HepG2 (cell line): ENCODE measurements around the gene METTL22. TPM values are rescaled to one million over a fixed set of nuclear protein-coding genes. Genes with fewer than 3 reads are reported as not detected.

ENCODE experiments used
- CBFB ChIP-seq: sonication (generic); formaldehyde crosslinking; IDR thresholded peaks from 2 replicates; pipeline ENCODE4 v1.4.0; 2020; ENCODE audit warnings: missing genetic modification reagents
- CENPX ChIP-seq: sonication (generic); formaldehyde crosslinking; IDR thresholded peaks from 2 replicates; pipeline ENCODE4 v1.9.0; 2021; ENCODE audit warnings: mild to moderate bottlenecking, missing genetic modification reagents, moderate library complexity
- KDM3A ChIP-seq: IDR thresholded peaks from 2 replicates; pipeline ENCODE4 v1.6.1; 2018; ENCODE audit warnings: low read depth, missing compliant biosample characterization
- MBNL3 ChIP-seq: fragments of 250-450 bp; sonication (Bioruptor Pico); conservative IDR thresholded peaks from 2 replicates; pipeline ENCODE4 v1.8.0; 2022; ENCODE audit warnings: mild to moderate bottlenecking, inconsistent platforms
- POLR2AphosphoS5 ChIP-seq: IDR thresholded peaks from 2 replicates; pipeline ENCODE4 v1.6.1; 2012; ENCODE audit warnings: low read depth, low read length
- SATB2 ChIP-seq: sonication (generic); formaldehyde crosslinking; IDR thresholded peaks from 2 replicates; pipeline ENCODE4 v1.5.0; 2020; ENCODE audit warnings: missing genetic modification reagents
- SKI ChIP-seq: fragments of 450-650 bp; IDR thresholded peaks from one replicate; pipeline ENCODE4 v1.6.1; 2018; ENCODE audit warnings: mild to moderate bottlenecking; ENCODE audit not compliant: partially characterized antibody
- SOX5 ChIP-seq: IDR thresholded peaks from 2 replicates; pipeline ENCODE4 v1.6.1; 2016; ENCODE audit warnings: borderline replicate concordance
- TEAD3 ChIP-seq: optimal IDR thresholded peaks from 2 replicates; pipeline ENCODE3; 2016; ENCODE audit warnings: borderline replicate concordance
- ZNF121 ChIP-seq: sonication (generic); formaldehyde crosslinking; IDR thresholded peaks from 2 replicates; pipeline ENCODE4 v1.5.0; 2020; ENCODE audit warnings: mild to moderate bottlenecking, missing genetic modification reagents
- ZNF543 ChIP-seq: sonication (generic); formaldehyde crosslinking; IDR thresholded peaks from 2 replicates; pipeline ENCODE4 v1.4.0; 2020; ENCODE audit warnings: mild to moderate bottlenecking, missing genetic modification reagents
- ZNF546 ChIP-seq: sonication (generic); formaldehyde crosslinking; conservative IDR thresholded peaks from 2 replicates; pipeline ENCODE4 v1.8.1; 2023; ENCODE audit warnings: mild to moderate bottlenecking, missing genetic modification reagents
- ZSCAN12 ChIP-seq: sonication (generic); formaldehyde crosslinking; IDR thresholded peaks from 2 replicates; pipeline ENCODE4 v1.9.0; 2021; ENCODE audit warnings: mild to moderate bottlenecking, missing genetic modification reagents
- polyA plus RNA-seq, 8 experiments: library from polyadenylated mRNA; depleted of rRNA in 3 of 8; stranded (reverse) in 7 of 8; unstranded in 1 of 8; fragments of >200 nt; fragmentation: Illumina TruSeq in 4 of 8; extraction: Trizol in 4 of 8; gene quantifications; 2 replicates each; pipeline versions ENCODE4 v1.2.1 to v1.2.3, GENCODE V29; 2011 to 2016; ENCODE audit warnings: low read depth in 4 of 8, missing spikeins in 1 of 8, mixed read lengths in 1 of 8; ENCODE audit not compliant: insufficient read depth in 1 of 8
- total RNA-seq, 5 experiments: library from RNA; depleted of rRNA; stranded (reverse); fragments of >200 nt; fragmentation: Illumina TruSeq; extraction: Trizol; gene quantifications; 2 replicates each; pipeline ENCODE4 v1.2.3, GENCODE V29; 2016; ENCODE audit warnings: low read depth in 1 of 5
- TF ChIP-seq, protein P1 (sequence below): sonication (generic); formaldehyde crosslinking; IDR thresholded peaks from 2 replicates; pipeline ENCODE4 v1.5.1; 2020; ENCODE audit warnings: mild to moderate bottlenecking, missing genetic modification reagents, borderline replicate concordance
- TF ChIP-seq, protein P2 (sequence below): sonication (generic); formaldehyde crosslinking; IDR thresholded peaks from 2 replicates; pipeline ENCODE4 v1.5.0; 2020; ENCODE audit warnings: mild to moderate bottlenecking, low read depth, missing genetic modification reagents, borderline replicate concordance
- TF ChIP-seq, protein P3 (sequence below): sonication (generic); formaldehyde crosslinking; conservative IDR thresholded peaks from 2 replicates; pipeline ENCODE4 v1.5.0; 2020; ENCODE audit warnings: missing genetic modification reagents
- TF ChIP-seq, protein P4 (sequence below): sonication (generic); formaldehyde crosslinking; IDR thresholded peaks from 2 replicates; pipeline ENCODE4 v1.5.0; 2020; ENCODE audit warnings: missing genetic modification reagents

METTL22 gene
- total and polyA plus RNA-seq, 2 of the 13 experiments (the other 11 are each of a cell fraction or from before 2014, with no cell fraction given) = 36.2 to 94.8 TPM

DNA sequence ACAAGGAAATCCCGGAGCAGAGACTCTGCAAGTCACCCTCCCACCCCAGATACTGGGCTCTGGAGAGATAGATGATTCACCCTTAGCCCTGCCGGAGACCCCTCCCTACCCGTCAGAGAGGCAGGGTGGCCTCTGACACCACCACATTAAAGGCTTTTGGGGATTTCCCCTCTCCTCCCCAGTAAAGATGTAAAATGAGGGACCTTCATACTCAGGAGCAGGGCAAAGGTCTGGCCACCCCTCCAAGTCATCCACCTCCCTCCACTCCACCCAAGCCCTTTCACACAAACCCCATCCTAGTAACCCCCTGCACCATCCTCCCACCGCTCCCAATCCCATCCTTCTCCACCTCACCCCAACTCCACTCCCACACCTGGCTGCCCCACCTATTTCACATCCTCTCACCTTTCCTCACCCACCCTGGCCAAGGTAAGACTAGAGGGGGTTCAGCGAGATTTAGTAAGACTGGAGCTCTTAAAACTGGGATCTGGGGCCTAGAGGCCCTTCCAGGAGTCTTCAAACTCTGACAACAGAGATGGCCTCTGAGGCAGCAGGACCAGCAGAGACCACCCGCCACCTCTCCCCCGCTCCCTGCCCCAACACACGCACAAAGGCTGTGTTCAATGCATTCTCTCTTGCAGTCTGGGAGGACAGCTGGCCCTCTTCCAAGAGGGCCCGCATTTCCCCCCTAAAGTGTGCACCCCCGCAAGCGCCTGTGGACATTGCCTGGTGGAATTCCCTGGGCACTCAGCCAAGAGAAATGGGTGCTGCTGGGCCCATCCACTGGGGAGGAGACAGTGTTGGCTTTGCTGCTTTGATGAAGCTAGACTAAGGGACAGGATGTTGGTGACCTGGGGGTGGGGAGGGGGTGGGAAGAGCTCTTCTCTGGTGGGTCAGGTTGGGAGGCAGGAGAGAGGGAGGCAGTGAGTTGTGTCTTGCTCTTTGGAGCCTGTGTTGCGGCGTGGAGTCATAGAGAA lies 54.0 kb downstream of the METTL22 start (continued):
- TF ChIP-seq, protein P1, sequence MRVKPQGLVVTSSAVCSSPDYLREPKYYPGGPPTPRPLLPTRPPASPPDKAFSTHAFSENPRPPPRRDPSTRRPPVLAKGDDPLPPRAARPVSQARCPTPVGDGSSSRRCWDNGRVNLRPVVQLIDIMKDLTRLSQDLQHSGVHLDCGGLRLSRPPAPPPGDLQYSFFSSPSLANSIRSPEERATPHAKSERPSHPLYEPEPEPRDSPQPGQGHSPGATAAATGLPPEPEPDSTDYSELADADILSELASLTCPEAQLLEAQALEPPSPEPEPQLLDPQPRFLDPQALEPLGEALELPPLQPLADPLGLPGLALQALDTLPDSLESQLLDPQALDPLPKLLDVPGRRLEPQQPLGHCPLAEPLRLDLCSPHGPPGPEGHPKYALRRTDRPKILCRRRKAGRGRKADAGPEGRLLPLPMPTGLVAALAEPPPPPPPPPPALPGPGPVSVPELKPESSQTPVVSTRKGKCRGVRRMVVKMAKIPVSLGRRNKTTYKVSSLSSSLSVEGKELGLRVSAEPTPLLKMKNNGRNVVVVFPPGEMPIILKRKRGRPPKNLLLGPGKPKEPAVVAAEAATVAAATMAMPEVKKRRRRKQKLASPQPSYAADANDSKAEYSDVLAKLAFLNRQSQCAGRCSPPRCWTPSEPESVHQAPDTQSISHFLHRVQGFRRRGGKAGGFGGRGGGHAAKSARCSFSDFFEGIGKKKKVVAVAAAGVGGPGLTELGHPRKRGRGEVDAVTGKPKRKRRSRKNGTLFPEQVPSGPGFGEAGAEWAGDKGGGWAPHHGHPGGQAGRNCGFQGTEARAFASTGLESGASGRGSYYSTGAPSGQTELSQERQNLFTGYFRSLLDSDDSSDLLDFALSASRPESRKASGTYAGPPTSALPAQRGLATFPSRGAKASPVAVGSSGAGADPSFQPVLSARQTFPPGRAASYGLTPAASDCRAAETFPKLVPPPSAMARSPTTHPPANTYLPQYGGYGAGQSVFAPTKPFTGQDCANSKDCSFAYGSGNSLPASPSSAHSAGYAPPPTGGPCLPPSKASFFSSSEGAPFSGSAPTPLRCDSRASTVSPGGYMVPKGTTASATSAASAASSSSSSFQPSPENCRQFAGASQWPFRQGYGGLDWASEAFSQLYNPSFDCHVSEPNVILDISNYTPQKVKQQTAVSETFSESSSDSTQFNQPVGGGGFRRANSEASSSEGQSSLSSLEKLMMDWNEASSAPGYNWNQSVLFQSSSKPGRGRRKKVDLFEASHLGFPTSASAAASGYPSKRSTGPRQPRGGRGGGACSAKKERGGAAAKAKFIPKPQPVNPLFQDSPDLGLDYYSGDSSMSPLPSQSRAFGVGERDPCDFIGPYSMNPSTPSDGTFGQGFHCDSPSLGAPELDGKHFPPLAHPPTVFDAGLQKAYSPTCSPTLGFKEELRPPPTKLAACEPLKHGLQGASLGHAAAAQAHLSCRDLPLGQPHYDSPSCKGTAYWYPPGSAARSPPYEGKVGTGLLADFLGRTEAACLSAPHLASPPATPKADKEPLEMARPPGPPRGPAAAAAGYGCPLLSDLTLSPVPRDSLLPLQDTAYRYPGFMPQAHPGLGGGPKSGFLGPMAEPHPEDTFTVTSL (CRISPR knock-in tag) = 0 out of 2 replicates have a peak, but pooled peaks have one; percentile 53
- no peak for TF ChIP-seq ZNF121
- TF ChIP-seq CENPX = no peak
- TF ChIP-seq, protein P2, sequence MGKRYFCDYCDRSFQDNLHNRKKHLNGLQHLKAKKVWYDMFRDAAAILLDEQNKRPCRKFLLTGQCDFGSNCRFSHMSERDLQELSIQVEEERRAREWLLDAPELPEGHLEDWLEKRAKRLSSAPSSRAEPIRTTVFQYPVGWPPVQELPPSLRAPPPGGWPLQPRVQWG (CRISPR knock-in tag) = no peak
- TF ChIP-seq CBFB (CRISPR knock-in tag) = 0 out of 2 replicates have a peak, but pooled peaks have one; percentile 48
- no peak for TF ChIP-seq ZSCAN12 (CRISPR knock-in tag)
- TF ChIP-seq ZNF546 (CRISPR knock-in tag) = no peak
- 0 out of 2 replicates have a peak, but pooled peaks have one; percentile 18 for TF ChIP-seq KDM3A (CRISPR knock-in tag)
- no peak for TF ChIP-seq MBNL3 (CRISPR knock-in tag)
- no peak; the same call in 1 of the 2 replicates for TF ChIP-seq SOX5 (CRISPR knock-in tag)
- TF ChIP-seq SKI = peak; percentile 25
- TF ChIP-seq, protein P3, sequence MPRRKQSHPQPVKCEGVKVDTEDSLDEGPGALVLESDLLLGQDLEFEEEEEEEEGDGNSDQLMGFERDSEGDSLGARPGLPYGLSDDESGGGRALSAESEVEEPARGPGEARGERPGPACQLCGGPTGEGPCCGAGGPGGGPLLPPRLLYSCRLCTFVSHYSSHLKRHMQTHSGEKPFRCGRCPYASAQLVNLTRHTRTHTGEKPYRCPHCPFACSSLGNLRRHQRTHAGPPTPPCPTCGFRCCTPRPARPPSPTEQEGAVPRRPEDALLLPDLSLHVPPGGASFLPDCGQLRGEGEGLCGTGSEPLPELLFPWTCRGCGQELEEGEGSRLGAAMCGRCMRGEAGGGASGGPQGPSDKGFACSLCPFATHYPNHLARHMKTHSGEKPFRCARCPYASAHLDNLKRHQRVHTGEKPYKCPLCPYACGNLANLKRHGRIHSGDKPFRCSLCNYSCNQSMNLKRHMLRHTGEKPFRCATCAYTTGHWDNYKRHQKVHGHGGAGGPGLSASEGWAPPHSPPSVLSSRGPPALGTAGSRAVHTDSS (CRISPR knock-in tag) = no peak
- TF ChIP-seq, protein P4, sequence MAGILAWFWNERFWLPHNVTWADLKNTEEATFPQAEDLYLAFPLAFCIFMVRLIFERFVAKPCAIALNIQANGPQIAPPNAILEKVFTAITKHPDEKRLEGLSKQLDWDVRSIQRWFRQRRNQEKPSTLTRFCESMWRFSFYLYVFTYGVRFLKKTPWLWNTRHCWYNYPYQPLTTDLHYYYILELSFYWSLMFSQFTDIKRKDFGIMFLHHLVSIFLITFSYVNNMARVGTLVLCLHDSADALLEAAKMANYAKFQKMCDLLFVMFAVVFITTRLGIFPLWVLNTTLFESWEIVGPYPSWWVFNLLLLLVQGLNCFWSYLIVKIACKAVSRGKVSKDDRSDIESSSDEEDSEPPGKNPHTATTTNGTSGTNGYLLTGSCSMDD = no peak
- no peak for TF ChIP-seq ZNF543
- no peak for TF ChIP-seq POLR2AphosphoS5
- peak; percentile 79 for TF ChIP-seq TEAD3 (CRISPR knock-in tag)
- TF ChIP-seq SATB2 (CRISPR knock-in tag) = no peak
